Measurements from ENCODE around the gene FRS2. TPM values are rescaled to one million over a fixed set of nuclear protein-coding genes. Genes with fewer than 3 reads are reported as not detected.
"Not testable (repeated sequence)": the region's sequence is repeated elsewhere in the genome, so short reads cannot be mapped to it uniquely, and the experiment has no call there.

The FRS2 gene
- total RNA-seq, 4 donors from 2014 or later, result 27.4 to 159 (median 65.4) TPM

GRCh38 chr12:69443916-69444315 is 26.3 kb upstream of the FRS2 start:
- no peaks in the 10 kb centered on the region for H3K36me3 ChIP-seq
- H3K9me3 ChIP-seq, result no peaks in the 10 kb centered on the region
- no peaks in the 10 kb centered on the region for H3K27me3 ChIP-seq
- intact Hi-C loops (cut with DNase I; ENCODE audit: low total_unique reads), result no loop called here
- TF ChIP-seq POLR2A (IDR thresholded peaks at IDR 0.05) (no peak), CTCF (IDR thresholded peaks at IDR 0.05) (no peak)
- no peaks in the 10 kb centered on the region for H3K4me1 ChIP-seq
- no peak overlapping the region for H3K4me3 ChIP-seq
- no peak for DNase-seq
- no peak overlapping the region for H3K27ac ChIP-seq

- Histone ChIP-seq H3K27ac (no peak overlapping the region), H3K36me3 (no peaks in the 10 kb centered on the region), H3K4me1 (no peaks in the 10 kb centered on the region), H3K9me3 (no peaks in the 10 kb centered on the region), H3K27me3 (no peaks in the 10 kb centered on the region), H3K4me3 (no peak overlapping the region)
- intact Hi-C loops (cut with DNase I; ENCODE audit: low total_unique reads), result no loop called here
- no peak for DNase-seq
- TF ChIP-seq POLR2A (IDR thresholded peaks at IDR 0.05), result no peak
Measured at GRCh38 chr12:69447892-69448291, 22.3 kb upstream of the FRS2 start.

GRCh38 chr12:69452598-69453132 is 17.5 kb upstream of the FRS2 start:
- H3K27ac ChIP-seq; intact Hi-C loops (cut with DNase I; ENCODE audit: low total_unique reads); DNase-seq; H3K9me3 ChIP-seq; H3K4me3 ChIP-seq; H3K36me3 ChIP-seq; H3K4me1 ChIP-seq; H3K27me3 ChIP-seq: not testable (repeated sequence)

GRCh38 chr12:69456239-69456638 is 13.9 kb upstream of the FRS2 start:
- DNase-seq, result no peak
- TF ChIP-seq CTCF (IDR thresholded peaks at IDR 0.05) (no peak), POLR2A (IDR thresholded peaks at IDR 0.05) (no peak)
- no peak overlapping the region for H3K27ac ChIP-seq
- intact Hi-C loops (cut with DNase I; ENCODE audit: low total_unique reads), result no loop called here
- no peak overlapping the region for H3K4me3 ChIP-seq
- no peaks in the 10 kb centered on the region for H3K4me1 ChIP-seq
- no peaks in the 10 kb centered on the region for H3K36me3 ChIP-seq
- no peaks in the 10 kb centered on the region for H3K27me3 ChIP-seq
- no peaks in the 10 kb centered on the region for H3K9me3 ChIP-seq

GRCh38 chr12:69457433-69457832 is 12.8 kb upstream of the FRS2 start:
- no peaks in the 10 kb centered on the region for H3K27me3 ChIP-seq
- intact Hi-C loops (cut with DNase I; ENCODE audit: low total_unique reads), result no loop called here
- TF ChIP-seq CTCF (IDR thresholded peaks at IDR 0.05), result no peak
- no peak for TF ChIP-seq POLR2A (IDR thresholded peaks at IDR 0.05)
- H3K27ac ChIP-seq, result no peak overlapping the region
- H3K4me3 ChIP-seq, result no peak overlapping the region
- DNase-seq, result no peak
- no peaks in the 10 kb centered on the region for H3K36me3 ChIP-seq
- no peaks in the 10 kb centered on the region for H3K4me1 ChIP-seq
- H3K9me3 ChIP-seq, result no peaks in the 10 kb centered on the region

GRCh38 chr12:69459477-69459876 is 10.7 kb upstream of the FRS2 start:
- Histone ChIP-seq H3K27me3 (no peaks in the 10 kb centered on the region), H3K4me3 (no peak overlapping the region), H3K4me1 (no peaks in the 10 kb centered on the region), H3K36me3 (no peaks in the 10 kb centered on the region), H3K27ac (no peak overlapping the region), H3K9me3 (no peaks in the 10 kb centered on the region)
- DNase-seq, result no peak
- intact Hi-C loops (cut with DNase I; ENCODE audit: low total_unique reads), result no loop called here
- TF ChIP-seq CTCF (IDR thresholded peaks at IDR 0.05), result no peak
- no peak for TF ChIP-seq POLR2A (IDR thresholded peaks at IDR 0.05)
